Adrenal gland (tissue), 5 donors: ENCODE data around the gene ANKRD11.

Experiments
- CTCF ChIP-seq, 6 experiments: fragments of 450-650 bp in 4 of 6; fragments of 200-600 bp in 2 of 6; sonication (generic) in 1 of 6; IDR thresholded peaks; 1 replicate in 5 of 6; 2 replicates in 1 of 6; pipeline versions ENCODE4 v1.5.1 to v1.8.0; 2016 to 2021; ENCODE audit warnings: antibody characterized with exemption in 6 of 6, mild to moderate bottlenecking in 2 of 6, moderate library complexity in 1 of 6
- POLR2A ChIP-seq, 2 donors: fragments of 450-650 bp; IDR thresholded peaks; one replicate each; pipeline ENCODE4 v1.6.1; 2017; ENCODE audit warnings: antibody characterized with exemption in 2 of 2, mild to moderate bottlenecking in 2 of 2, moderate library complexity in 1 of 2
- donor health status: DM: no; HTN: no; CAD: no.

- TF ChIP-seq CTCF (IDR thresholded peaks at IDR 0.05) (no peak), POLR2A (IDR thresholded peaks at IDR 0.05) (no peak)
Measured at GRCh38 chr16:89230255-89230654, 260.1 kb downstream of the ANKRD11 start.
